B cell (primary cell): ENCODE measurements around the gene HNRNPU. TPM values are rescaled to one million over a fixed set of nuclear protein-coding genes. Genes with fewer than 3 reads are reported as not detected.

Experiments
- ATAC-seq: fragments of 200-7000 bp; cut with Tn5 transposase; one replicate; pipeline ENCODE4 v1.10.0; 2021; ENCODE audit warnings: low read depth, mild to moderate bottlenecking, moderate number of reproducible peaks, moderate library complexity
- CTCF ChIA-PET: fragments of 350-600 bp; sonication (Branson Sonifier 250); formaldehyde crosslinking; loops from one replicate; lab custom pipeline; 2021; ENCODE audit warnings: antibody characterized with exemption, inconsistent platforms; lab: Charles Lee
- POLR2A ChIA-PET: fragments of 350-600 bp; sonication (Branson Sonifier 250); formaldehyde crosslinking; loops from one replicate; lab custom pipeline; 2021; ENCODE audit warnings: antibody characterized with exemption; lab: Charles Lee
- DNase-seq: peaks from one replicate; pipeline ENCODE4 v3.0.0; 2013
- H2AFZ ChIP-seq: 2 replicates; pipeline ENCODE4 v1.6.1; 2012; ENCODE audit warnings: mild to moderate bottlenecking, low read depth, low read length; ENCODE audit not compliant: insufficient read depth, poor library complexity, severe bottlenecking
- H3K27ac ChIP-seq, 2 donors: 1 replicate in 1 of 2; 2 replicates in 1 of 2; pipeline ENCODE4 v1.5.1; 2012 to 2013; ENCODE audit warnings: low read length in 2 of 2, mild to moderate bottlenecking in 2 of 2, moderate library complexity in 1 of 2
- H3K27me3 ChIP-seq, 4 experiments: fragments of 200-600 bp in 1 of 4; sonication (generic) in 1 of 4; replicated peaks in 1 of 4; 1 replicate in 2 of 4; 2 replicates in 2 of 4; pipeline versions ENCODE4 v1.6.1 to v1.7.0; 2013 to 2016; ENCODE audit warnings: low read length in 3 of 4, mild to moderate bottlenecking in 2 of 4, mixed read lengths in 1 of 4, moderate library complexity in 1 of 4; ENCODE audit not compliant: insufficient read depth in 4 of 4, control insufficient read depth in 3 of 4; ENCODE audit errors: control extremely low read depth in 1 of 4
- H3K36me3 ChIP-seq, 2 experiments: replicated peaks in 1 of 2; 1 replicate in 1 of 2; 2 replicates in 1 of 2; pipeline versions ENCODE4 v1.6.1 to v1.7.1; 2013; ENCODE audit warnings: low read length in 1 of 2; ENCODE audit not compliant: insufficient read depth in 2 of 2, control insufficient read depth in 1 of 2; ENCODE audit errors: control extremely low read depth in 1 of 2, extremely low read depth in 1 of 2
- H3K4me1 ChIP-seq, 2 donors: fragments of 200-600 bp in 1 of 2; sonication (generic) in 1 of 2; 1 replicate in 1 of 2; 2 replicates in 1 of 2; pipeline versions ENCODE4 v1.5.1 to v1.6.1; 2013 to 2017; ENCODE audit warnings: low read length in 2 of 2; ENCODE audit not compliant: control insufficient read depth in 2 of 2, insufficient read depth in 2 of 2
- H3K4me2 ChIP-seq: replicated peaks from 2 replicates; pipeline ENCODE3; 2012; ENCODE audit warnings: mild to moderate bottlenecking, low read depth, low read length; ENCODE audit not compliant: poor library complexity, severe bottlenecking
- H3K4me3 ChIP-seq, 5 experiments: fragments of 200-600 bp in 1 of 5; sonication (generic) in 1 of 5; 1 replicate in 3 of 5; 2 replicates in 2 of 5; pipeline versions ENCODE4 v1.5.1 to v1.7.0; 2011 to 2016; ENCODE audit warnings: low read length in 4 of 5, mild to moderate bottlenecking in 4 of 5, low read depth in 2 of 5, control low read depth in 1 of 5, moderate library complexity in 1 of 5; ENCODE audit not compliant: insufficient read depth in 1 of 5; ENCODE audit errors: control extremely low read depth in 1 of 5, extremely low read depth in 1 of 5
- H3K79me2 ChIP-seq: fragments of 200-600 bp; sonication (generic); one replicate; pipeline ENCODE4 v1.6.0; 2016; ENCODE audit warnings: low read length; ENCODE audit not compliant: control insufficient read depth, insufficient read depth
- H3K9ac ChIP-seq: fragments of 200-600 bp; sonication (generic); 2 replicates; pipeline ENCODE4 v1.6.1; 2017; ENCODE audit warnings: mild to moderate bottlenecking, low read length, moderate library complexity
- H3K9me3 ChIP-seq, 3 donors: one replicate each; pipeline versions ENCODE4 v1.6.1 to v1.7.1; 2013; ENCODE audit warnings: low read length in 2 of 3; ENCODE audit not compliant: control insufficient read depth in 2 of 3, insufficient read depth in 1 of 3; ENCODE audit errors: control extremely low read depth in 1 of 3
- H4K20me1 ChIP-seq: 2 replicates; pipeline ENCODE4 v1.6.0; 2012; ENCODE audit warnings: mild to moderate bottlenecking, low read length; ENCODE audit not compliant: insufficient read depth, control insufficient read depth, poor library complexity, severe bottlenecking
- H3K27ac Mint-ChIP-seq: one replicate; pipeline ENCODE4 v1.8.0; 2021; ENCODE audit warnings: mixed read lengths
- H3K27me3 Mint-ChIP-seq: one replicate; pipeline ENCODE4 v1.8.0; 2021; ENCODE audit warnings: mixed read lengths
- H3K4me1 Mint-ChIP-seq: one replicate; pipeline ENCODE4 v1.8.0; 2021; ENCODE audit warnings: mixed read lengths
- H3K4me3 Mint-ChIP-seq: one replicate; pipeline ENCODE4 v1.8.0; 2021; ENCODE audit warnings: mixed read lengths
- H3K9me3 Mint-ChIP-seq: one replicate; pipeline ENCODE4 v1.8.0; 2022; ENCODE audit warnings: mixed read lengths; ENCODE audit not compliant: insufficient read depth
- EZH2 ChIP-seq: IDR thresholded peaks from 2 replicates; pipeline ENCODE4 v1.6.1; 2012; ENCODE audit warnings: borderline replicate concordance, low read depth, mild to moderate bottlenecking, moderate library complexity, low read length; ENCODE audit not compliant: insufficient read depth, poor library complexity, severe bottlenecking
- WGBS: methylation state at CpG from one replicate; pipeline ENCODE4 v1.1.5; 2013; ENCODE audit warnings: missing lambda C conversion rate; ENCODE audit not compliant: insufficient coverage; 5-methylcytosine and 5-hydroxymethylcytosine counted together
- intact Hi-C: fragments of 100-400 bp; cut with micrococcal nuclease; formaldehyde crosslinking; loops from one replicate; pipeline ENCODE4 v1.10.0; 2022
- polyA plus RNA-seq: library from polyadenylated mRNA; depleted of rRNA; stranded (reverse); fragments of >200 nt; gene quantifications from 2 replicates; pipeline ENCODE4 v1.2.3, GENCODE V29; 2012
- total RNA-seq, 2 donors: library from RNA; stranded (reverse); fragments of 120-200 nt in 1 of 2; gene quantifications; 1 replicate in 1 of 2; 2 replicates in 1 of 2; pipeline versions ENCODE4 v1.2.3 to v1.2.4, GENCODE V29; 2013 to 2022
- TF ChIP-seq, protein P1 (sequence below): fragments of 200-600 bp; IDR thresholded peaks from one replicate; pipeline ENCODE4 v1.8.0; 2022; ENCODE audit warnings: antibody characterized with exemption, mild to moderate bottlenecking

HNRNPU gene
- total and polyA plus RNA-seq, 2 donors (not counting 1 experiment from before 2014, with no cell fraction given), result 95.2 to 406 TPM

DNA sequence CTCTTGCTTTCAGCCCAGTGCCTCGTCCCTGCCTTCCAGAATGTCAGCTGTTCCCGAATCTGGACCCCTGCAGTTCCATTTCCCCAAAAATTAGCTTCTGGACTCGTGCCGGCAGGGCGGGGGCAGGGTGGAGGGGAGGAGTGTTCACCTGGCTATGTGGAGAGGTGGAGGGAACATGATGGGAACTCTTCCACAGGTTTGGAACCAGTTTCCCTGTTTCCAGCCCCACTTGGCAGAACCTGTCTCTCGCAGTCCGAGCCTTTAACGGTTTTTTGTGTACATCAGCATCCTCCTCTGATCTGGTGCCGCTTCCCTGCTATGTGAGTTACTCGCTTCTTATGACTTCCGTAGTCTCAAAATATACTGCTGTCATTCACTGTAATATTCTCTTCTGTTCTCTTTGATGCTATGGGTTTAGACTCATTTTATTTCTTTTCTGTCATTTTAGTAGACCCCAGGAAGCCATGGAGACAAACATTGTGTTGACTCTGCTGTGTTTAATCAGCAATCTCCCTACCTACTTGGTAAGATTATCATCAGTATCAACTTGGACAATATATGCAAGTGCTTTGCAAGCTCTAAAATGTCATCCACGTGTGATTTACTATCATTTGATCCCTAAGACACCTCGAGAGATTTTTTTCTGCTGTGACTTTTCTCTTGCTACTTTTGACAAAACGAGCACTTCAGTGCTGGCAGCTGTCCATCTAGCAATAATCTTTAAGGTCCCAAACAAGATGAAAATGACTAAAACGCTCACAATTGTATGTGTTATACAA, 33.3 kb upstream of the HNRNPU start:
- intact Hi-C loops, result no loop called here

DNA sequence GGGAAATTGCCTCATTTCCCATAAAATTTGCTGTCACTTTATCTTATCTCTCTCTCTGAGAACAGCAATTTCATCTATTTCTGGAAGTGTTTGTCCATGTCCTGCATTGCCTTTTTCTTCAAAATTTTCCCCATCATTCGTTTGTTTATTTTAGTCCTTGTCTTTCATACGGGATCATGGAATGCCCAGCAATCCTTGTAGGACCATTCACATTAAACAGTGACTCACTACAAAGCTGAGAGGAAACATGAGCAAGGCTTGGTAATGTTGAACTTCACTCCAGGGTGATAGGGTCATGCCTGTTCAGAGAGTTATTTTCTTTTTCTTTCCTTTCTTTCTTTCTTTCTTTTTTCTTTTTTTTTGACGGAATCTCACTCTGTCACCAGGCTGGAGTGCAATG, 32.2 kb upstream of the HNRNPU start:
- Histone ChIP-seq H3K27ac (no peak overlapping the region), H3K36me3 (no peaks in the 10 kb centered on the region), H3K4me3 (no peak overlapping the region), H3K9me3 (no peaks in the 10 kb centered on the region), H3K4me1 (no peaks in the 10 kb centered on the region), H2AFZ (no peak overlapping the region), H3K79me2 (no peaks in the 10 kb centered on the region), H4K20me1 (no peaks in the 10 kb centered on the region), H3K4me2 (no peak overlapping the region), H3K27me3 (no peaks in the 10 kb centered on the region), H3K9ac (no peak overlapping the region)
- TF ChIP-seq EZH2, result no peak
- TF ChIP-seq, protein P1, sequence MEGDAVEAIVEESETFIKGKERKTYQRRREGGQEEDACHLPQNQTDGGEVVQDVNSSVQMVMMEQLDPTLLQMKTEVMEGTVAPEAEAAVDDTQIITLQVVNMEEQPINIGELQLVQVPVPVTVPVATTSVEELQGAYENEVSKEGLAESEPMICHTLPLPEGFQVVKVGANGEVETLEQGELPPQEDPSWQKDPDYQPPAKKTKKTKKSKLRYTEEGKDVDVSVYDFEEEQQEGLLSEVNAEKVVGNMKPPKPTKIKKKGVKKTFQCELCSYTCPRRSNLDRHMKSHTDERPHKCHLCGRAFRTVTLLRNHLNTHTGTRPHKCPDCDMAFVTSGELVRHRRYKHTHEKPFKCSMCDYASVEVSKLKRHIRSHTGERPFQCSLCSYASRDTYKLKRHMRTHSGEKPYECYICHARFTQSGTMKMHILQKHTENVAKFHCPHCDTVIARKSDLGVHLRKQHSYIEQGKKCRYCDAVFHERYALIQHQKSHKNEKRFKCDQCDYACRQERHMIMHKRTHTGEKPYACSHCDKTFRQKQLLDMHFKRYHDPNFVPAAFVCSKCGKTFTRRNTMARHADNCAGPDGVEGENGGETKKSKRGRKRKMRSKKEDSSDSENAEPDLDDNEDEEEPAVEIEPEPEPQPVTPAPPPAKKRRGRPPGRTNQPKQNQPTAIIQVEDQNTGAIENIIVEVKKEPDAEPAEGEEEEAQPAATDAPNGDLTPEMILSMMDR, result no peak
- no peak for ATAC-seq
- Mint-ChIP-seq H3K4me3 (no peak overlapping the region), H3K4me1 (no peaks in the 10 kb centered on the region), H3K9me3 (no peaks in the 10 kb centered on the region), H3K27me3 (no peaks in the 10 kb centered on the region), H3K27ac (no peak overlapping the region)
- intact Hi-C loops, result no loop called here
- 100% methylated on average over 2 of the region's 3 CpGs for WGBS
- DNase-seq, result no peak
- ChIA-PET CTCF (no interaction called here), POLR2A (no interaction called here)

More for the DNA sequence above, 33.3 kb upstream of the HNRNPU start:
- Histone ChIP-seq H3K4me1 (no peaks in the 10 kb centered on the region), H3K36me3 (no peaks in the 10 kb centered on the region), H3K79me2 (no peaks in the 10 kb centered on the region), H4K20me1 (no peaks in the 10 kb centered on the region), H3K27ac (no peak overlapping the region), H3K4me2 (no peak overlapping the region), H3K9me3 (no peaks in the 10 kb centered on the region), H3K27me3 (no peaks in the 10 kb centered on the region), H3K4me3 (no peak overlapping the region), H2AFZ (no peak overlapping the region), H3K9ac (no peak overlapping the region)
- Mint-ChIP-seq H3K27ac (no peak overlapping the region), H3K4me1 (no peaks in the 10 kb centered on the region), H3K27me3 (no peaks in the 10 kb centered on the region), H3K9me3 (no peaks in the 10 kb centered on the region), H3K4me3 (no peak overlapping the region)
- ChIA-PET CTCF (no interaction called here), POLR2A (no interaction called here)
- TF ChIP-seq EZH2, result no peak
- TF ChIP-seq, protein P1, result no peak
- 87% methylated on average over 4 of the region's 15 CpGs for WGBS
- no peak for DNase-seq
- no peak for ATAC-seq
